ENCODE measurements around the gene PTGR3. TPM values are rescaled to one million over a fixed set of nuclear protein-coding genes. Genes with fewer than 3 reads are reported as not detected.

Gene PTGR3
- total RNA-seq, 1 donor: 12.1 TPM

- TF ChIP-seq CTCF (IDR thresholded peaks at IDR 0.05; ENCODE audit: insufficient read depth, low read depth, low read length): no peak
- peak overlapping the region; percentile 60 for H3K4me3 ChIP-seq (ENCODE audit: low read depth, low read length)
- peak; percentile 57 for DNase-seq (ENCODE audit: low read depth)
Observed at GRCh38 chr18:75161256-75162028, 47.5 kb downstream of the PTGR3 start.

GRCh38 chr18:75160364-75160763, 48.6 kb downstream of the PTGR3 start:
- DNase-seq (ENCODE audit: low read depth): no peak
- H3K4me3 ChIP-seq (ENCODE audit: low read depth, low read length): no peak overlapping the region
- TF ChIP-seq CTCF (IDR thresholded peaks at IDR 0.05; ENCODE audit: insufficient read depth, low read depth, low read length): no peak

GRCh38 chr18:75159646-75160356, 49.1 kb downstream of the PTGR3 start:
- no peak overlapping the region for H3K4me3 ChIP-seq (ENCODE audit: low read depth, low read length)
- DNase-seq (ENCODE audit: low read depth): no peak

GRCh38 chr18:75159238-75159518, 49.8 kb downstream of the PTGR3 start:
- no peak overlapping the region for H3K4me3 ChIP-seq (ENCODE audit: low read depth, low read length)
- TF ChIP-seq CTCF (IDR thresholded peaks at IDR 0.05; ENCODE audit: insufficient read depth, low read depth, low read length): no peak
- DNase-seq (ENCODE audit: low read depth): no peak

More at GRCh38 chr18:75159646-75160356, 49.1 kb downstream of the PTGR3 start:
- no peak for TF ChIP-seq CTCF (IDR thresholded peaks at IDR 0.05; ENCODE audit: insufficient read depth, low read depth, low read length)

Other genes starting within 250 kb of the PTGR3 start
- gene TSHZ1, start 1.7 kb upstream of the PTGR3 start, total RNA-seq: 11.9 and 13.4 TPM in 2 replicates
- gene SMIM21, start 218.6 kb upstream of the PTGR3 start, total RNA-seq: not detected in 2 replicates